Measurements from ENCODE around the gene GPR35. TPM values are rescaled to one million over a fixed set of nuclear protein-coding genes. Genes with fewer than 3 reads are reported as not detected.

The GPR35 gene
- total and polyA plus RNA-seq, 2 of the 13 experiments (the other 11 are each of a cell fraction or from before 2014, with no cell fraction given), result 27.1 to 44.2 TPM

DNA sequence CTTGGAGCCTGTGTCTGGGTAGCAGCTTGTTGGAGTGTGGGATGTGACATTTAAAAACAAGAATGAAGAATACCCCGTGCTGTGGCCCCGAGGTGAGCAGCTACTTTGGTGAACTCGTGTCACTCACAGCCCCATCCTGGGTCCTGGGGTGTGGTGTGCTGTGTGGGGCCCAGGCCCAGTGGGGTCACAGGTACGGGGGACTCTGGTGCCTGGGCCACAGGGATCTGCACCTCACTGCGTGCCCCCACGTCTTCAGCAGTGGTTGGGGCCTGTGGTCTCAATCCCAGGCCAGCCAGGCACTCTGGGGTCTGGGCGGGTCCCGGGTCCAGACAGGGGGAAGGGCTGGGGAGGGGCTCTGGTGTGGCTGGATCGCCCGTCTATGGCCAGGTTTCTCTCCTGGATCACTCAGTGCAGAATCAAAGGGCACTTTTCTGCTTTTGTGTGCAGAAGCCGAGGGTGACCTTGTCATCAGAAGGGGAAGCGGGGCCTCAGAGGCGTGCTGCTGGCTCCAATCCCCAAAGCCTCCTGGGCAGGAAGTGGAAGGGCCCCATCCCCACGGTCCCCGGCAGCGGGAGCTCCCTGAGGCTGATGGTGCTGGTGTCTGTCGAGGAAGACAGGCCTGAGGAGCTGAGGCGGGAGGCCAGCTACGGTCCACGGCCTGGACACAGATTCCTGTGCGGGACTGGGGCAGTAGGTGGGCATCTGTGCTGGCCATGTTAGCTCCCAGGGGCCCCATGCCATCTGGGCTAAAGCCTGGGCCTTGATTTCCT is 1.4 kb downstream of the GPR35 start (continued):
- TF ChIP-seq, protein P1, sequence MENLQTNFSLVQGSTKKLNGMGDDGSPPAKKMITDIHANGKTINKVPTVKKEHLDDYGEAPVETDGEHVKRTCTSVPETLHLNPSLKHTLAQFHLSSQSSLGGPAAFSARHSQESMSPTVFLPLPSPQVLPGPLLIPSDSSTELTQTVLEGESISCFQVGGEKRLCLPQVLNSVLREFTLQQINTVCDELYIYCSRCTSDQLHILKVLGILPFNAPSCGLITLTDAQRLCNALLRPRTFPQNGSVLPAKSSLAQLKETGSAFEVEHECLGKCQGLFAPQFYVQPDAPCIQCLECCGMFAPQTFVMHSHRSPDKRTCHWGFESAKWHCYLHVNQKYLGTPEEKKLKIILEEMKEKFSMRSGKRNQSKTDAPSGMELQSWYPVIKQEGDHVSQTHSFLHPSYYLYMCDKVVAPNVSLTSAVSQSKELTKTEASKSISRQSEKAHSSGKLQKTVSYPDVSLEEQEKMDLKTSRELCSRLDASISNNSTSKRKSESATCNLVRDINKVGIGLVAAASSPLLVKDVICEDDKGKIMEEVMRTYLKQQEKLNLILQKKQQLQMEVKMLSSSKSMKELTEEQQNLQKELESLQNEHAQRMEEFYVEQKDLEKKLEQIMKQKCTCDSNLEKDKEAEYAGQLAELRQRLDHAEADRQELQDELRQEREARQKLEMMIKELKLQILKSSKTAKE (CRISPR knock-in tag; IDR thresholded peaks at IDR 0.05; ENCODE audit: borderline replicate concordance), result peak; percentile 15; the same call in 1 of the 2 replicates
- TF ChIP-seq THAP11 (CRISPR knock-in tag; IDR thresholded peaks at IDR 0.05) (peak; percentile 82), CEBPG (CRISPR knock-in tag; IDR thresholded peaks at IDR 0.05) (no peak), GABPA (IDR thresholded peaks at IDR 0.05; ENCODE audit: low read depth, low read length) (peak; percentile 66), GABPA (CRISPR knock-in tag; IDR thresholded peaks at IDR 0.05; ENCODE audit: low read depth) (peak; percentile 90), NR2F1 (CRISPR knock-in tag; IDR thresholded peaks at IDR 0.05) (no peak), SIX1 (CRISPR knock-in tag; IDR thresholded peaks at IDR 0.05; ENCODE audit: borderline replicate concordance) (no peak), SMYD3 (CRISPR knock-in tag; IDR thresholded peaks at IDR 0.05) (no peak), ZNF782 (CRISPR knock-in tag; IDR thresholded peaks at IDR 0.05; ENCODE audit: borderline replicate concordance) (no peak), MATR3 (CRISPR knock-in tag; IDR thresholded peaks at IDR 0.05) (no peak), MXD4 (CRISPR knock-in tag; IDR thresholded peaks at IDR 0.05) (peak; percentile 84), HES4 (CRISPR knock-in tag; IDR thresholded peaks at IDR 0.05; ENCODE audit: borderline replicate concordance) (peak; percentile 66; the same call in 1 of the 2 replicates), ZNF619 (CRISPR knock-in tag; IDR thresholded peaks at IDR 0.05) (no peak), ZNF543 (CRISPR knock-in tag; IDR thresholded peaks at IDR 0.05) (peak; percentile 79), ZSCAN9 (CRISPR knock-in tag; IDR thresholded peaks at IDR 0.05; ENCODE audit: borderline replicate concordance) (peak; percentile 23; the same call in 1 of the 2 replicates), CENPT (CRISPR knock-in tag; IDR thresholded peaks at IDR 0.05; ENCODE audit: low read depth) (no peak), RFX5 (IDR thresholded peaks at IDR 0.05; ENCODE audit: low read depth, low read length) (no peak)
- TF ChIP-seq, protein P2, sequence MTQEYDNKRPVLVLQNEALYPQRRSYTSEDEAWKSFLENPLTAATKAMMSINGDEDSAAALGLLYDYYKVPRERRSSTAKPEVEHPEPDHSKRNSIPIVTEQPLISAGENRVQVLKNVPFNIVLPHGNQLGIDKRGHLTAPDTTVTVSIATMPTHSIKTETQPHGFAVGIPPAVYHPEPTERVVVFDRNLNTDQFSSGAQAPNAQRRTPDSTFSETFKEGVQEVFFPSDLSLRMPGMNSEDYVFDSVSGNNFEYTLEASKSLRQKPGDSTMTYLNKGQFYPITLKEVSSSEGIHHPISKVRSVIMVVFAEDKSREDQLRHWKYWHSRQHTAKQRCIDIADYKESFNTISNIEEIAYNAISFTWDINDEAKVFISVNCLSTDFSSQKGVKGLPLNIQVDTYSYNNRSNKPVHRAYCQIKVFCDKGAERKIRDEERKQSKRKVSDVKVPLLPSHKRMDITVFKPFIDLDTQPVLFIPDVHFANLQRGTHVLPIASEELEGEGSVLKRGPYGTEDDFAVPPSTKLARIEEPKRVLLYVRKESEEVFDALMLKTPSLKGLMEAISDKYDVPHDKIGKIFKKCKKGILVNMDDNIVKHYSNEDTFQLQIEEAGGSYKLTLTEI (CRISPR knock-in tag; conservative IDR thresholded peaks at IDR 0.05), result no peak
- TF ChIP-seq, protein P3, sequence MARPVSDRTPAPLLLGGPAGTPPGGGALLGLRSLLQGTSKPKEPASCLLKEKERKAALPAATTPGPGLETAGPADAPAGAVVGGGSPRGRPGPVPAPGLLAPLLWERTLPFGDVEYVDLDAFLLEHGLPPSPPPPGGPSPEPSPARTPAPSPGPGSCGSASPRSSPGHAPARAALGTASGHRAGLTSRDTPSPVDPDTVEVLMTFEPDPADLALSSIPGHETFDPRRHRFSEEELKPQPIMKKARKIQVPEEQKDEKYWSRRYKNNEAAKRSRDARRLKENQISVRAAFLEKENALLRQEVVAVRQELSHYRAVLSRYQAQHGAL (CRISPR knock-in tag; IDR thresholded peaks at IDR 0.05; ENCODE audit: not compliant biosample characterization), result no peak
- TF ChIP-seq, protein P4, sequence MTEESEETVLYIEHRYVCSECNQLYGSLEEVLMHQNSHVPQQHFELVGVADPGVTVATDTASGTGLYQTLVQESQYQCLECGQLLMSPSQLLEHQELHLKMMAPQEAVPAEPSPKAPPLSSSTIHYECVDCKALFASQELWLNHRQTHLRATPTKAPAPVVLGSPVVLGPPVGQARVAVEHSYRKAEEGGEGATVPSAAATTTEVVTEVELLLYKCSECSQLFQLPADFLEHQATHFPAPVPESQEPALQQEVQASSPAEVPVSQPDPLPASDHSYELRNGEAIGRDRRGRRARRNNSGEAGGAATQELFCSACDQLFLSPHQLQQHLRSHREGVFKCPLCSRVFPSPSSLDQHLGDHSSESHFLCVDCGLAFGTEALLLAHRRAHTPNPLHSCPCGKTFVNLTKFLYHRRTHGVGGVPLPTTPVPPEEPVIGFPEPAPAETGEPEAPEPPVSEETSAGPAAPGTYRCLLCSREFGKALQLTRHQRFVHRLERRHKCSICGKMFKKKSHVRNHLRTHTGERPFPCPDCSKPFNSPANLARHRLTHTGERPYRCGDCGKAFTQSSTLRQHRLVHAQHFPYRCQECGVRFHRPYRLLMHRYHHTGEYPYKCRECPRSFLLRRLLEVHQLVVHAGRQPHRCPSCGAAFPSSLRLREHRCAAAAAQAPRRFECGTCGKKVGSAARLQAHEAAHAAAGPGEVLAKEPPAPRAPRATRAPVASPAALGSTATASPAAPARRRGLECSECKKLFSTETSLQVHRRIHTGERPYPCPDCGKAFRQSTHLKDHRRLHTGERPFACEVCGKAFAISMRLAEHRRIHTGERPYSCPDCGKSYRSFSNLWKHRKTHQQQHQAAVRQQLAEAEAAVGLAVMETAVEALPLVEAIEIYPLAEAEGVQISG (CRISPR knock-in tag; IDR thresholded peaks at IDR 0.05), result peak; percentile 81
